Fibroblast of lung (primary cell): ENCODE measurements around the gene AMN.

Experiments
- EZH2 ChIP-seq: IDR thresholded peaks from 2 replicates; pipeline ENCODE4 v1.5.1; 2012; ENCODE audit warnings: low read length, control low read depth, mild to moderate bottlenecking; ENCODE audit errors: missing control alignments
- TF ChIP-seq, protein P1 (sequence below), 2 donors: IDR thresholded peaks in 1 of 2; conservative IDR thresholded peaks in 1 of 2; 1 replicate in 1 of 2; 2 replicates in 1 of 2; pipeline ENCODE4 v1.5.1; 2011 to 2012; ENCODE audit warnings: low read length in 2 of 2, control low read depth in 1 of 2, inconsistent platforms in 1 of 2, low read depth in 1 of 2, mild to moderate bottlenecking in 1 of 2

GRCh38 chr14:102939820-102940561 lies 17.5 kb downstream of the AMN start:
- TF ChIP-seq, protein P1, sequence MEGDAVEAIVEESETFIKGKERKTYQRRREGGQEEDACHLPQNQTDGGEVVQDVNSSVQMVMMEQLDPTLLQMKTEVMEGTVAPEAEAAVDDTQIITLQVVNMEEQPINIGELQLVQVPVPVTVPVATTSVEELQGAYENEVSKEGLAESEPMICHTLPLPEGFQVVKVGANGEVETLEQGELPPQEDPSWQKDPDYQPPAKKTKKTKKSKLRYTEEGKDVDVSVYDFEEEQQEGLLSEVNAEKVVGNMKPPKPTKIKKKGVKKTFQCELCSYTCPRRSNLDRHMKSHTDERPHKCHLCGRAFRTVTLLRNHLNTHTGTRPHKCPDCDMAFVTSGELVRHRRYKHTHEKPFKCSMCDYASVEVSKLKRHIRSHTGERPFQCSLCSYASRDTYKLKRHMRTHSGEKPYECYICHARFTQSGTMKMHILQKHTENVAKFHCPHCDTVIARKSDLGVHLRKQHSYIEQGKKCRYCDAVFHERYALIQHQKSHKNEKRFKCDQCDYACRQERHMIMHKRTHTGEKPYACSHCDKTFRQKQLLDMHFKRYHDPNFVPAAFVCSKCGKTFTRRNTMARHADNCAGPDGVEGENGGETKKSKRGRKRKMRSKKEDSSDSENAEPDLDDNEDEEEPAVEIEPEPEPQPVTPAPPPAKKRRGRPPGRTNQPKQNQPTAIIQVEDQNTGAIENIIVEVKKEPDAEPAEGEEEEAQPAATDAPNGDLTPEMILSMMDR (conservative IDR thresholded peaks at IDR 0.05 in 1 of 2, IDR thresholded peaks at IDR 0.05 in 1 of 2; ENCODE audit: low read depth in 1 of 2, low read length in 2 of 2): no peak
- no peak for TF ChIP-seq EZH2
